Panc1 (cell line): ENCODE measurements around the gene ABHD12. TPM values are rescaled to one million over a fixed set of nuclear protein-coding genes. Genes with fewer than 3 reads are reported as not detected.

ENCODE experiments used
- ATAC-seq: fragments of 200-7000 bp; cut with Tn5 transposase; 2 replicates; pipeline ENCODE4 v1.9.1; 2020; ENCODE audit warnings: mild to moderate bottlenecking, moderate library complexity
- BruUV-seq: library from RNA; stranded (reverse); fragments of 400-500 nt; replicated peaks from 2 replicates; lab custom pipeline; 2021; lab: Mats Ljungman, UMichigan
- CTCF ChIA-PET: fragments of 300-600 bp; sonication (Branson Sonifier 250); formaldehyde crosslinking; loops from one replicate; lab custom pipeline; 2022; ENCODE audit warnings: antibody characterized with exemption; lab: Charles Lee
- POLR2A ChIA-PET: fragments of 300-600 bp; sonication (Branson Sonifier 250); formaldehyde crosslinking; loops from one replicate; lab custom pipeline; 2022; ENCODE audit warnings: antibody characterized with exemption; lab: Charles Lee
- DNase-seq: peaks from one replicate; pipeline ENCODE4 v3.0.0-alpha.2; 2010; ENCODE audit warnings: low read depth, low spot score
- H3K27ac ChIP-seq: 2 replicates; pipeline ENCODE4 v1.5.1; 2011; ENCODE audit warnings: mild to moderate bottlenecking, low read length, inconsistent platforms
- H3K27me3 ChIP-seq: fragments of 200-500 bp; sonication (Bioruptor generic); 2 replicates; pipeline ENCODE4 v1.6.0; 2014; ENCODE audit warnings: low read length, inconsistent platforms; ENCODE audit not compliant: control insufficient read depth, insufficient read depth
- H3K36me3 ChIP-seq: fragments of 200-500 bp; sonication (Bioruptor generic); 2 replicates; pipeline ENCODE4 v1.5.1; 2014; ENCODE audit warnings: inconsistent platforms, mild to moderate bottlenecking, low read length, moderate library complexity; ENCODE audit not compliant: control insufficient read depth, insufficient read depth
- H3K4me1 ChIP-seq: 2 replicates; pipeline ENCODE4 v1.5.1; 2011; ENCODE audit warnings: inconsistent platforms, mild to moderate bottlenecking, low read length, moderate library complexity; ENCODE audit not compliant: control insufficient read depth, insufficient read depth
- H3K4me3 ChIP-seq, 2 experiments: 2 replicates each; pipeline ENCODE4 v1.5.1; 2011 to 2012; ENCODE audit warnings: low read depth in 2 of 2, low read length in 2 of 2, mild to moderate bottlenecking in 2 of 2, inconsistent platforms in 1 of 2, moderate library complexity in 1 of 2
- H3K9me3 ChIP-seq: fragments of 200-500 bp; sonication (Bioruptor generic); 2 replicates; pipeline ENCODE4 v1.5.1; 2014; ENCODE audit warnings: low read depth, mild to moderate bottlenecking, inconsistent platforms, low read length, moderate library complexity; ENCODE audit not compliant: control insufficient read depth, insufficient read depth
- CTCF ChIP-seq: fragments of 450-650 bp; IDR thresholded peaks from 2 replicates; pipeline ENCODE4 v1.5.1; 2017; ENCODE audit warnings: mild to moderate bottlenecking
- POLR2AphosphoS5 ChIP-seq: IDR thresholded peaks from 2 replicates; pipeline ENCODE4 v1.6.1; 2012; ENCODE audit warnings: mild to moderate bottlenecking, low read depth, low read length, moderate library complexity
- REST ChIP-seq, 2 experiments: IDR thresholded peaks; 2 replicates each; pipeline ENCODE4 v1.6.1; 2011 to 2012; ENCODE audit warnings: low read depth in 2 of 2, control low read depth in 1 of 2, low read length in 1 of 2, mild to moderate bottlenecking in 1 of 2, moderate library complexity in 1 of 2; ENCODE audit not compliant: insufficient read depth in 1 of 2
- SIN3A ChIP-seq: IDR thresholded peaks from 2 replicates; pipeline ENCODE4 v1.6.1; 2012; ENCODE audit warnings: low read depth, mild to moderate bottlenecking, low read length, moderate library complexity, borderline replicate concordance; ENCODE audit not compliant: insufficient read depth
- TCF7L2 ChIP-seq: IDR thresholded peaks from 2 replicates; pipeline ENCODE4 v1.6.1; 2011; ENCODE audit warnings: mild to moderate bottlenecking, low read depth, low read length, inconsistent platforms
- in situ Hi-C: cut with HindIII; loops from 2 replicates; pipeline ENCODE4 v1.10.0; 2016; ENCODE audit warnings: low sequenced_read_pairs, low pct_unique_long_range_greater_than_20kb
- intact Hi-C: fragments of 100-400 bp; cut with micrococcal nuclease; formaldehyde crosslinking; loops from one replicate; pipeline ENCODE4 v1.10.0; 2022; ENCODE audit not compliant: unreplicated experiment
- total RNA-seq: library from RNA; stranded (reverse); gene quantifications from one replicate; pipeline ENCODE4 v1.2.1, GENCODE V29; 2021; ENCODE audit not compliant: unreplicated experiment

Gene ABHD12
- total RNA-seq, 1 experiment from 2014 or later = 90.9 TPM

- in situ Hi-C loops = no loop called here
- no peak overlapping the region for H3K4me3 ChIP-seq
- BruUV-seq = no TSS peak
- intact Hi-C loops = loop anchor here (10.0 kb wide), 1 partner anchor 67 kb away; no protein-coding TSS in a partner anchor
- TF ChIP-seq POLR2AphosphoS5 (no peak), REST (IDR thresholded peaks at IDR 0.05; ENCODE audit: insufficient read depth in 1 of 2, low read depth in 2 of 2, low read length in 1 of 2) (no peak), CTCF (no peak), SIN3A (no peak), TCF7L2 (no peak)
- H3K4me1 ChIP-seq = peaks cover 24% of the 10 kb centered on the region
- no peaks in the 10 kb centered on the region for H3K9me3 ChIP-seq
- CTCF ChIA-PET = no interaction called here
- H3K36me3 ChIP-seq = no peaks in the 10 kb centered on the region
- no peak for ATAC-seq
- no peak for DNase-seq
- POLR2A ChIA-PET = no interaction called here
- H3K27me3 ChIP-seq = no peaks in the 10 kb centered on the region
- H3K27ac ChIP-seq = no peak overlapping the region
These were observed 73.1 kb downstream of the ABHD12 start for GRCh38 chr20:25317351-25318075.

GRCh38 chr20:25316506-25317190, 74.0 kb downstream of the ABHD12 start:
- intact Hi-C loops = loop anchor here (10.0 kb wide), 1 partner anchor 68 kb away; no protein-coding TSS in a partner anchor

More at GRCh38 chr20:25316506-25317190, 74.0 kb downstream of the ABHD12 start:
- Histone ChIP-seq H3K4me3 (no peak overlapping the region), H3K4me1 (peaks cover 27% of the 10 kb centered on the region), H3K27ac (0 out of 2 replicates have a peak overlapping the region, but pooled peaks have one; percentile 7), H3K27me3 (no peaks in the 10 kb centered on the region), H3K36me3 (no peaks in the 10 kb centered on the region), H3K9me3 (no peaks in the 10 kb centered on the region)
- ATAC-seq = no peak
- POLR2A ChIA-PET = interaction anchor here (0.6 kb wide), 1 partner anchor 74 kb away, joined by 8 read pairs; no protein-coding TSS in a partner anchor
- CTCF ChIA-PET = no interaction called here
- in situ Hi-C loops = no loop called here
- TF ChIP-seq SIN3A = no peak
- TF ChIP-seq CTCF = no peak
- no peak for TF ChIP-seq POLR2AphosphoS5
- no peak for TF ChIP-seq REST (IDR thresholded peaks at IDR 0.05; ENCODE audit: insufficient read depth in 1 of 2, low read depth in 2 of 2, low read length in 1 of 2)
- TF ChIP-seq TCF7L2 = no peak
- no peak for DNase-seq
- BruUV-seq = no TSS peak
